B cell (primary cell): ENCODE measurements around the gene SPSB1. TPM values are rescaled to one million over a fixed set of nuclear protein-coding genes. Genes with fewer than 3 reads are reported as not detected.

Source experiments
- ATAC-seq: fragments of 200-7000 bp; cut with Tn5 transposase; one replicate; pipeline ENCODE4 v1.10.0; 2021; ENCODE audit warnings: low read depth, mild to moderate bottlenecking, moderate number of reproducible peaks, moderate library complexity
- CTCF ChIA-PET: fragments of 350-600 bp; sonication (Branson Sonifier 250); formaldehyde crosslinking; loops from one replicate; lab custom pipeline; 2021; ENCODE audit warnings: antibody characterized with exemption, inconsistent platforms; lab: Charles Lee
- POLR2A ChIA-PET: fragments of 350-600 bp; sonication (Branson Sonifier 250); formaldehyde crosslinking; loops from one replicate; lab custom pipeline; 2021; ENCODE audit warnings: antibody characterized with exemption; lab: Charles Lee
- DNase-seq: peaks from one replicate; pipeline ENCODE4 v3.0.0; 2013
- H2AFZ ChIP-seq: 2 replicates; pipeline ENCODE4 v1.6.1; 2012; ENCODE audit warnings: mild to moderate bottlenecking, low read depth, low read length; ENCODE audit not compliant: insufficient read depth, poor library complexity, severe bottlenecking
- H3K27ac ChIP-seq, 2 donors: 1 replicate in 1 of 2; 2 replicates in 1 of 2; pipeline ENCODE4 v1.5.1; 2012 to 2013; ENCODE audit warnings: low read length in 2 of 2, mild to moderate bottlenecking in 2 of 2, moderate library complexity in 1 of 2
- H3K27me3 ChIP-seq, 4 experiments: fragments of 200-600 bp in 1 of 4; sonication (generic) in 1 of 4; replicated peaks in 1 of 4; 1 replicate in 2 of 4; 2 replicates in 2 of 4; pipeline versions ENCODE4 v1.6.1 to v1.7.0; 2013 to 2016; ENCODE audit warnings: low read length in 3 of 4, mild to moderate bottlenecking in 2 of 4, mixed read lengths in 1 of 4, moderate library complexity in 1 of 4; ENCODE audit not compliant: insufficient read depth in 4 of 4, control insufficient read depth in 3 of 4; ENCODE audit errors: control extremely low read depth in 1 of 4
- H3K36me3 ChIP-seq, 2 experiments: replicated peaks in 1 of 2; 1 replicate in 1 of 2; 2 replicates in 1 of 2; pipeline versions ENCODE4 v1.6.1 to v1.7.1; 2013; ENCODE audit warnings: low read length in 1 of 2; ENCODE audit not compliant: insufficient read depth in 2 of 2, control insufficient read depth in 1 of 2; ENCODE audit errors: control extremely low read depth in 1 of 2, extremely low read depth in 1 of 2
- H3K4me1 ChIP-seq, 2 donors: fragments of 200-600 bp in 1 of 2; sonication (generic) in 1 of 2; 1 replicate in 1 of 2; 2 replicates in 1 of 2; pipeline versions ENCODE4 v1.5.1 to v1.6.1; 2013 to 2017; ENCODE audit warnings: low read length in 2 of 2; ENCODE audit not compliant: control insufficient read depth in 2 of 2, insufficient read depth in 2 of 2
- H3K4me2 ChIP-seq: replicated peaks from 2 replicates; pipeline ENCODE3; 2012; ENCODE audit warnings: mild to moderate bottlenecking, low read depth, low read length; ENCODE audit not compliant: poor library complexity, severe bottlenecking
- H3K4me3 ChIP-seq, 5 experiments: fragments of 200-600 bp in 1 of 5; sonication (generic) in 1 of 5; 1 replicate in 3 of 5; 2 replicates in 2 of 5; pipeline versions ENCODE4 v1.5.1 to v1.7.0; 2011 to 2016; ENCODE audit warnings: low read length in 4 of 5, mild to moderate bottlenecking in 4 of 5, low read depth in 2 of 5, control low read depth in 1 of 5, moderate library complexity in 1 of 5; ENCODE audit not compliant: insufficient read depth in 1 of 5; ENCODE audit errors: control extremely low read depth in 1 of 5, extremely low read depth in 1 of 5
- H3K79me2 ChIP-seq: fragments of 200-600 bp; sonication (generic); one replicate; pipeline ENCODE4 v1.6.0; 2016; ENCODE audit warnings: low read length; ENCODE audit not compliant: control insufficient read depth, insufficient read depth
- H3K9ac ChIP-seq: fragments of 200-600 bp; sonication (generic); 2 replicates; pipeline ENCODE4 v1.6.1; 2017; ENCODE audit warnings: mild to moderate bottlenecking, low read length, moderate library complexity
- H3K9me3 ChIP-seq, 3 donors: one replicate each; pipeline versions ENCODE4 v1.6.1 to v1.7.1; 2013; ENCODE audit warnings: low read length in 2 of 3; ENCODE audit not compliant: control insufficient read depth in 2 of 3, insufficient read depth in 1 of 3; ENCODE audit errors: control extremely low read depth in 1 of 3
- H4K20me1 ChIP-seq: 2 replicates; pipeline ENCODE4 v1.6.0; 2012; ENCODE audit warnings: mild to moderate bottlenecking, low read length; ENCODE audit not compliant: insufficient read depth, control insufficient read depth, poor library complexity, severe bottlenecking
- H3K27ac Mint-ChIP-seq: one replicate; pipeline ENCODE4 v1.8.0; 2021; ENCODE audit warnings: mixed read lengths
- H3K27me3 Mint-ChIP-seq: one replicate; pipeline ENCODE4 v1.8.0; 2021; ENCODE audit warnings: mixed read lengths
- H3K4me1 Mint-ChIP-seq: one replicate; pipeline ENCODE4 v1.8.0; 2021; ENCODE audit warnings: mixed read lengths
- H3K4me3 Mint-ChIP-seq: one replicate; pipeline ENCODE4 v1.8.0; 2021; ENCODE audit warnings: mixed read lengths
- H3K9me3 Mint-ChIP-seq: one replicate; pipeline ENCODE4 v1.8.0; 2022; ENCODE audit warnings: mixed read lengths; ENCODE audit not compliant: insufficient read depth
- CTCF ChIP-seq: fragments of 200-600 bp; IDR thresholded peaks from one replicate; pipeline ENCODE4 v1.8.0; 2022; ENCODE audit warnings: antibody characterized with exemption, mild to moderate bottlenecking
- EZH2 ChIP-seq: IDR thresholded peaks from 2 replicates; pipeline ENCODE4 v1.6.1; 2012; ENCODE audit warnings: borderline replicate concordance, low read depth, mild to moderate bottlenecking, moderate library complexity, low read length; ENCODE audit not compliant: insufficient read depth, poor library complexity, severe bottlenecking
- WGBS: methylation state at CpG from one replicate; pipeline ENCODE4 v1.1.5; 2013; ENCODE audit warnings: missing lambda C conversion rate; ENCODE audit not compliant: insufficient coverage; 5-methylcytosine and 5-hydroxymethylcytosine counted together
- intact Hi-C: fragments of 100-400 bp; cut with micrococcal nuclease; formaldehyde crosslinking; loops from one replicate; pipeline ENCODE4 v1.10.0; 2022
- polyA plus RNA-seq: library from polyadenylated mRNA; depleted of rRNA; stranded (reverse); fragments of >200 nt; gene quantifications from 2 replicates; pipeline ENCODE4 v1.2.3, GENCODE V29; 2012
- total RNA-seq, 2 donors: library from RNA; stranded (reverse); fragments of 120-200 nt in 1 of 2; gene quantifications; 1 replicate in 1 of 2; 2 replicates in 1 of 2; pipeline versions ENCODE4 v1.2.3 to v1.2.4, GENCODE V29; 2013 to 2022

Gene SPSB1
- total and polyA plus RNA-seq, 2 donors (not counting 1 experiment from before 2014, with no cell fraction given): 1.7 to 9.4 TPM

- ChIA-PET POLR2A (interaction anchor here (0.7 kb wide), 1 partner anchor 635 kb away, joined by 3 read pairs; no protein-coding TSS in a partner anchor), CTCF (interaction anchor here (3.1 kb wide), 1 partner anchor 109 kb away, joined by 14 read pairs; no protein-coding TSS in a partner anchor)
- intact Hi-C loops: no loop called here
- no peak overlapping the region for H3K4me2 ChIP-seq
- Mint-ChIP-seq H3K4me3 (no peak overlapping the region), H3K9me3 (no peaks in the 10 kb centered on the region), H3K4me1 (peaks cover 16% of the 10 kb centered on the region), H3K27ac (no peak overlapping the region), H3K27me3 (no peaks in the 10 kb centered on the region)
- H3K27ac ChIP-seq: no peak overlapping the region
- ATAC-seq: no peak
- no peak overlapping the region for H2AFZ ChIP-seq
- no peak overlapping the region for H3K4me3 ChIP-seq
- no peak for TF ChIP-seq EZH2
- TF ChIP-seq CTCF: no peak
- no peaks in the 10 kb centered on the region for H3K79me2 ChIP-seq
- H3K4me1 ChIP-seq: peaks cover 10 to 28% of the 10 kb centered on the region in 2 donors
- no peak for DNase-seq
- no peaks in the 10 kb centered on the region for H4K20me1 ChIP-seq
- no peaks in the 10 kb centered on the region for H3K27me3 ChIP-seq
- no peak overlapping the region for H3K9ac ChIP-seq
- 29% methylated on average over 9 of the region's 13 CpGs for WGBS
- peaks cover 0 to 17% (median 0%) of the 10 kb centered on the region in 3 donors for H3K9me3 ChIP-seq
- no peaks in the 10 kb centered on the region for H3K36me3 ChIP-seq
Measured at GRCh38 chr1:9397997-9398526, 105.4 kb downstream of the SPSB1 start.
